Islet precursor cell (in vitro differentiated cells): ENCODE data around the gene STRADB.

ENCODE experiments used
- DNase-seq: peaks from one replicate; pipeline ENCODE4 v3.0.0-alpha.2; 2018

The STRADB gene

DNA sequence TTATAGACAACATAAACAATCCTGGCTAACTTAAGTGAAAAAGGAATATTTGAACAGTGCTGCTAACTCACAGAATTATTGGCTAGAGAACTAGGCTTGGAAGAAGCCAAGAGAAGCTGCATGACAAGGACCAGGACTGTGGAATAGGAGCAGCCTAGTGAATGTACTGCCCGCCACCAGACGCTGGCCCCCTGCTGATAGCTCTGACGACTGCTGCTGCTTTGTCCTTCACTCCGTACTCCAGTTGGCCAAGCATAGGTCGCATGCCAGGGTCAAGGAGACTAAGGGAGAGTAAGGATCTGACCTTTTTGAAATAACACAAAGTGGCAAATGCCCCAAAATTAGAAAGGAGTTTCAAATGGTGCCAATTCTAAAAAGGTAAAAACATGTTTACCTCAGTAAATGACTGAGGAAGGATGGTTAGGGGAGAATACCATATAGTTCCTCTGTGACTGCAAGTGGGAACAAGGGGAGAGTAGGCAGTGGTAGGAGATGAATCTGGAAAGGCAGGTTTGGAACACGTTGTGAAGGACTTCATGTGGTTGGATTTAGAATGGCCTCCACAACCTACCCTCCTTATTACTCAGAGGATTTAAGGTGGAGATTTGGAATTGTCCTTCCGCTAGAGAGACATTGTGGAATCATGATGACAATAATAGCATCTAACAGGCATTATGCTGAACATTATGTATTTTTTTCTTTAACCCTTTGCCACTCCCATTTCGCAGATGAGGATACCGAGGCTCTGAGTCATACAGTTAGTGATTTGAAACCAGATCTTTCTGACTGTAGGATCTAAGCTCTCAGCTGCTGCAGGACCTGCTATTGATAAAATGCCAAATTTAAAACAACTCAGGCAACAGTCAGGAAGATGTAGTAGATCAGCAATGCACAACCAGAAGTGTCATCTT lies 19.5 kb downstream of the STRADB start:
- DNase-seq = peak; percentile 69

DNA sequence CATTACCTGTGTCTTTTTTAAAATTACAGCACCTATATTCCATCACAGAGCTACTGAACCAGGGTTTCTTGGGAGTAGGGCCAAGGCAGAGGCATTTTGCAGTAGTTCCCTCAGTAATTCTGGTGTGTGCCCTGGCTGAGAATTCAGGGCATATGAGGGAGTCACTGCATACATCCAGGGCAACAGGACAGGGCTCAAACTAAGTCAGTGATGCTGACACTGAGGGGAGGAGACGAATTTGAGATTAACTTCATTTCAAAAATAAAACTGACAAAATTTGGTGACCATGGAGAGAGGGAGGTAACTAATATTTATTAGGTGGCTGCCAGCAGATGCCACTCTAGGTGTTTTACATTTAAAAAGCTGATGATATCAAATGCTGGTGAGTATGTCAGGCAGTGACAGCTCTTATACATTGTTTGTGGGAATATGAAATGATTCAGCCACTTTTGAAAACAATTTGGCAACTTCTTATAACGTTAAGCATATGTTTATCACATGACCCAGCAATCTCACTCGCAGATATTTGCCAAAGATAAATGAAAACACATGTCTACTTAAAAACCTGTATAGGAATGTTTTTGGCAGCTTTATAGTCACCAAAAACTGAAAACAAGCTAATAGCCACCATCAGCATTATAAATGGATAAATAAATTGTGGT lies 20.3 kb downstream of the STRADB start:
- DNase-seq = no peak

DNA sequence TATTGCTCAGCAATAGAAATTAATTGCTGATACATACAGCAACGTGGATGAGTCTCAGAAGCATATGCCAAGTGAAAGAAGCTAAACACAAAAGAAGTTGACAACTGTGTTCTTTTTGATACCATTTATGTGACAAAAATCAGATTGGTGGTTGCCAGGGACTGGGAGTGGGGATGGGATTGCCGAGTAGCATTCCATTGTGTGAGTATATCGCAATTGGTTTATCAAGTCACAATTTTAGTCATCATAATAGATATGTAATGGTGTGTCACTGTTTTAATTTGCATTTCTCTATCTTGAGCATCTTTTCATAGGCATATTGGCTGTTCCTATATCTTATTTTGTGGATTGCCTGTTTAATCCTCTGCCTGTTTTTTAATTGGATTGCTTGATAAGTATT lies 20.9 kb downstream of the STRADB start:
- DNase-seq = no peak

DNA sequence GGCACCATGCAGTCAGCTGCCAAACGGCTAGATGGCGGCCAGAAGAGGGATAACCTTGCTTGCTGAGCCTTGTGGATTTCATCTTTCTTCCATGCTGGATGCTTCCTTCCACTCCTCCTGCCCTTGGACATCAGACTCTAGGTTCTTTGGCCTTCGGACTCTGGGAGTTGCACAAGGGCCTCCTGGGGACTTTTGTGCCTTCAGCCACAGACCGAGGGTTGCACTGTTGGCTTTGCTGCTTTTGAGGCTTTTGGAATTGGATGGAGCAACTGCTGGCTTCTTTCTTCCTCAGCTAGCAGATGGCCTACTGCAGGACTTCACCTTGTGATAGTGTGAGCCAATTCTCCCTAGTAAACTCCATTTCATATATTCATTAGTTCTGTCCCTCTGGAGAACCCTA lies 31.0 kb downstream of the STRADB start:
- no peak for DNase-seq

DNA sequence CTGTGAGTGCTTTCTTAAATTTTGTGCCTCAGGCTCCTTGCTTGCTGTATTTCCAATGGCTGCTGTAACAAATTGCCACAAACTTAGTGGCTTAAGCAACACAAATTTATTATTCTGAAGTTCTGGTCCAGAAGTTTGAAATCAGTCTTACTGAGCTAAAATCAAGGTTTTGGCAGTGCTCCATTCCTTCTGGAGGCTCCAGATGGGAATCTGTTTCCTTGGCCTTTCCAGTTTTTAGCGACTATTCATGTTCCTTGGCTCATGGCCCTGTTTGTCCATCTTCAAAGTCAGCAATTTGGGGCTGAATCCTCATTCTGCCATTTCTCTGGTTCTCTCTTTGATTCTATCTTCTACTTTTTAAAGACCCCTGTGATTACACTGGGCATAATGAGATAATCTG lies 31.8 kb downstream of the STRADB start:
- no peak for DNase-seq

DNA sequence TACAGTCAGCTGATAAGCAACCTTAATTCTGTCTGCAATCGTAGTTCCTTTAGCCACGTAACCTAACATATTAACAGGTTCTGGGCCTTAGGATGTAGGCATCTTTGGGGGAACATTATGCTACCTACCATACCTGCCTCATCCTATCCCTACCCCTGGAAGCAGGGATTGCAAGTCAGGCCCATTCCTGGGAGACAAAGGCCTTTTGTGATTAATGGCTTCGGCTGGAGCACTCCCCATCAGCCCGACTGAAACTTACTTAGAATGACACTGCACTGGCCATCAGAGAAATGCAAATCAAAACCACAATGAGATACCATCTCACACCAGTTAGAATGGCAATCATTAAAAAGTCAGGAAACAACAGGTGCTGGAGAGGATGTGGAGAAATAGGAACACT lies 32.2 kb downstream of the STRADB start:
- peak; percentile 69 for DNase-seq

DNA sequence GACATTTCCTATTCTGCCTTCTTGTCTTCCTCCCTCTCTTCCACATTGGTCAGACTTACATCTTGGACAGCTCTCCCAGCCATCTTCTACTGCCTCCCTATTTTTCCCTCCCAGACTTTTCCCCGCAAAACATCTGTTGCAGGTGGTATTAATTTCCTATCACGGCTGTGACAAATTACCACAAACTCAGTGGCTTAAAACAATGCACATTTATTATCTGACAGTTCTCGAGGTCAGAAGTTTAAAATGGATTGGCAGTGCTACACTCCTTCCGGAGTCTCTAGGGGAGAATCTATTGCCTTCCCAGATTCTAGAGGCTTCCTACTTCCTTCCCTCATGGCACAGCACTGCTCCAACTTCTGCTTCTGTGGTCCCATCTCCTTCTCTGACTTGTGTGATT lies 33.3 kb downstream of the STRADB start:
- no peak for DNase-seq

DNA sequence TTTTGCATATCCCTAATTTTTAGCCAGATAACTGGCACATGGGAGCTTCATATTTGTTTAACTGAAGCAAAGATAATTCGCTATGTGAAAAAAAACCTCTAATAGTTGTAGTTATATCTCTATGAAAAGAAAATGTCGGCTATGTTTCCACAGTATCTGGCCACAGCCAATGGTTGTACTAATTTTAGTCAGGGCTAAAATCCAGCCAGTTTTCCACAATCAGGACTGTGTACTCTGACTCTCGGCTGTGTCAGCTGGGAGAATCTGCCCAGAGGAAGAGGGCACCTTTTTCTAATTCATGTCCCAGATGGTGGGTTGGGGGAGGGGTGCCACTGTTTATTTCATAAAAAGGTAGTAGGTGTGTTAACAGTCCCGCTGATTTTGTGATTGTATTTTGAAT lies 38.8 kb downstream of the STRADB start:
- no peak for DNase-seq

DNA sequence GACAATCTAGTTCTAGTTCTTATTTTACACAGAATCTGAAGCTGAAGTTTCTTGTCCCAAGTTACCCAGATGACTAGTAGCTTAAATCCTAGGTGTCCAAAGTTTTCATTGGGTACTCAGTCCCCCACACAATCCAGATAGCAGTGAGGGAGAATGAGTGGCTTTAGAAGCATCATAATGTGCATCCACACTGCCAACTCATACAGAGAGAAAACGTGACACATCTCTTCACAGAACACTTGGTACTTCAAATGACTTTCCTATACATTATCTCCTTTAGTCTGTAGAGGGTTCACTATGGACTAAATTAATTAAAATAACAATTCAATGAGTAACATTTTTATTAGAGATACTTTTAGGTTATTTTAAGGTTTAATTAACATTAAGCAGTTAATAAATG lies 45.2 kb downstream of the STRADB start:
- no peak for DNase-seq

DNA sequence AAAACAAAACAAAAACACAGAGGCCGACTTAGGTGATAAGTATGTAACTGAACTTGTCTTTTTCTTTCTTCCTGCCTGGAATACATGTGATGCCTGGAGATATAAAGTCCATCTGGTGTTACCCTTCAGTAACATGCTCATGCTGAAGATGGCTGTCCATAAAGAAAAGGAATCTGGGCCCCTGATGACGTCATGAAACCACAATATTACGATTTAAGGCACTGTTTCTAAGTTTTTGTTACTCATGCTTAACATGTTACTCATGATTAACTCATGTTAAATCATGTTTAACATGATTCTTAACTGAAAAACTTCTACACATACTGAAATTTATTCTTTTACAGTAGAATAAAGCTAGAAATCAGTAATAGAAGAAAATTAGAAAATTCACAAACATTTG lies 49.0 kb downstream of the STRADB start:
- no peak for DNase-seq

DNA sequence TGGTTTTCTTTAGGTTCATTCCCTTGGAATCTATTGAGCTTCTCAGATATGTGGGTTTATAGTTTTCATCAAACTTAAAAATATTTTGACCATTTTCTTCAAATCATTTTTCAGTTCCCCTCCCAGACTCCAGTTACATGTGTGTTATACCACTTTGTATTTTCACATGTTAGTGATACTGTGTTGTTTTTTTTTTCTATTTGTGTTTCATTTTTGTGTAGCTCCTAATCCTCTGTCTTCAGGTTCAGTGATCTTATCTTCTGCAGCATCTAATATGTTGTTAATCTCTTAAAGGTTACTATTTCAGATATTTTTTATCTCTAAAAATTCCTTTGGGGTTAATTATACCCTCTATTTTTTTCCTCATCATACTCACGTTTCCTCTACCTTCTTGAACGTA lies 51.2 kb downstream of the STRADB start:
- DNase-seq = no peak

DNA sequence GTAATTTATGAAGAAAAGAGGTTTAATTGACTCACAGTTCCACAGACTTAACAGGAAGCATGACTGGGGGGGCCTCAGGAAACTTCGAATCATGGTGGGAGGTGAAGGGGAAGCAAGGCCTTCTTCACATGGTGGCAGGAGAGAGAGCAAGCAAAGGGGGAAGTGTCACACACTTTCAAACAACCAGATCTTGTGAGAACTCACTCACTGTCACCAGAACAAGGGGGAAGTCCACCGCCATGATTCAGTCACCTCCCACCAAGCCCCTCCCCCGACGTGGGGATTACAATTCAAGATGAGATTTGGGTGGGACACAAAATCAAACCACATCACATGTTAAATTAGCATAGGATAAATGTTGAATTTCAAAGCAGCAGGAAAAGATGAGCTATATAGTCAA lies 56.2 kb downstream of the STRADB start:
- DNase-seq = no peak

DNA sequence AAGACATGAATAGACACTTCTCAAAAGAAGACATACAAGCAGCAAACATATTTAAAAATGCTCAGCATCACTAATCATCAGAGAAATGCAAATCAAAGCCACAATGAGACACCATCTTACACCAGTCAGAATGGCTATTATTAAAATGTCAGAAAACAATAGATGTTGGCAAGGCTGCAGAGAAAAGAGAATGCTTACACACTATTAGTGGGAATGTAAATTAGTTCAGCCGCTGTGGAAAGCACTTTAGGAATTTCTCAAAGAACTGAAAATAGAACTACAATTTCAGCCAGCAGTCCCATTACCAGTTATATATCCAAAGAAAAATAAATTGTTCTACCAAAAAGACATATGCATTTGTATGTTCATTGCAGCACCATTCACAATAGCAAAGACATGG lies 61.7 kb downstream of the STRADB start:
- no peak for DNase-seq

DNA sequence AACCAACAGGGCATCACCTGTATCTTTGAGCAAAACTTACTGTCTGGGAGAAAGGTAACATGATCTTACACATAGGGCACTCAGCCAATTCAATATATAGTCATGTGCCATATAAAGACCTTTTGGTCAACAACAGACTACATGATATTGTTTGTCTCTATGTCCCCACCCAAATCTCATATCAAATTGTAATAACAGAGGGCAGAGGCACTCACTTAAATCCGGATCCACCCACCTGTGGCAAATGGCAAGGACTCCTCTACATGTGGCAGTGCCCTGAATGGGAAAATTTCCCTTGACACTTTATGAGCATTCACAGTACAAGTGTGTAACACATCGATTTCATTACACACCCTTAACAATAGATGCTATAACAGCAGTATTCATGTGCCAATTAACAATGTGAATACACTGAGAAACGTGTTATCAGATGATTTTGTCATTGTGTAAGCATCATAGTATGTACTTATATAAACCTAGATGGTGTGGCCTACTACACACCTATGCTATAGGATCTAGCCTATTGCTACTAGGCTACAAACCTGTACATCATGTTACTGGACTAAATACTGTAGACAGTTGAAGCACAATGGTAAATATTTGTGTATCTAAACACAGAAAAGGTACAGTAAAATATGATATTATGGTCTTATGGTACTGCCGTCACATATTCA lies 64.2 kb downstream of the STRADB start:
- DNase-seq = no peak

DNA sequence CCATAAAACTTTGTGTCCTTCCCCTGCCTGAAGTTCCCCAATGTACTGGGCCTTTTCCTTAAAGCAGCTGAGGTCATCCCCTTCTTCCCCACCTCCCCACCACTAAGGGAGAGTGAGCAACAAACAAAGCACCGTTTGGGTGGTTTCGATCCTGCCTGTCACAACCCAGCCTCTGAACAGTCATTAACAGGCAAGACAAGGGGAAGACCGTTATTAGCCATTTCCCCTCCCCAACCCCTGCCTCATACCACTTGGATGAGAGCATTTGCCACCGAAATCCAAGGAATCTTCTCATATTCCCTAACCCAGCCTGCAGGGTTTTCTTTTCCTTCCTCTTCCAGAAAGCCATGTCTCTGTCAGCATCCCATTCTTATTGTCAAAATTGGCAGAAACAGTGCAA lies 65.6 kb downstream of the STRADB start:
- DNase-seq = peak; percentile 78

DNA sequence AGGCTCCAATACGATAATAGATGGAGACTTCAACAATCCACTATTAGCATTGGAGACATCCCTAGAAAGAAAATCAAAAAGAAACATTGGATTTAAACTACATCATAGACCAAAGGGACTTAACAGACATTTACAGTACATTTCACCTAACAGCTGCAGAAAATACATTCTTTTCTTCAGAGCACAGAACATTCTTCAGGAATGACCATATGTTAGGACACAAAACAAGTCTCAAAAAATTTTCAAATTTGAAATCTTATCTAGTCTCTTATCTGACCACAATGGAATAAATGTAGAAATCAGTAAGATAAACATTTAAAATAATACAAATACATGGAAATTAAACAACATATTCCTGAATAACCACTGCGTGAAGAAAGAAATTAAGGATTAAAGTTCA lies 68.7 kb downstream of the STRADB start:
- DNase-seq = no peak

DNA sequence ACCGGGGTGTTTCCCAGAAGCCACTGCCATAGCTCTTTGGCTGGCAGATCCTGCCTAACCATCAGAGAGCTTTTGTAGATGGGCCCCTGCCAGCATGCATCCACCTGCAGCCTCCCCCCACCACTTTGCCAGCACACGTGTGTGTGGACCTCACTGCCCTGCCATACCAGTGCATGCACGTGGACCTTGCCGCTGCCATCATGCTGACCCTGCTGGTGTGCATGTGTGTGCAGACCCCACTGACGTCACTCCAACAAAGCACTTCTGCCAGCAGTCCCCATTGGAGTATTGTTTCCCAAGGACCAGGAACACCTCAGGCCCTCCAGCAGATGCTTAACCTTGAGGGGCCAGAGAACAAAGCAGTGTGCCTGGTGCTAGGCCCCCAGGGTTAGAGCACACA lies 71.4 kb downstream of the STRADB start:
- DNase-seq = no peak

DNA sequence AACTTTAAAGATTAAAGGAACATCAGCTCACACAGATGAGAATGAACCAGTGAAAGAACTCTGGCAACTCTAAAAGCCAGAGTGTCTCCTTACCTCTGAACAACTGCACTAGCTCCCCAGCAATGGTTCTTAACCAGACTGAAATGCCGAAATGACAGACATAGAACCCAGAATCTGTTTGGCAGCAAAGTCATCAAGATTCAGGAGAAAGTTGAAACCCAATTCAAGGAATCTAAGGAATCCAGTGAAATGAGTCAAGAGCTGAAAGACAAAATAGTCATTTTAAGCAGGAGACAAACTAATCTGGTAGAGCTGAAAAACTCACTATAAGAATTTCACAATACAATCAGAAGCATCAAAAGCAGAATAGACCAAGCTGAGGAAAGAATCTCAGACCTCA lies 72.0 kb downstream of the STRADB start:
- no peak for DNase-seq
